Activated naive CD8-positive, alpha-beta T cell treated with anti-CD3 and anti-CD28 coated beads for 36 hours (primary cell): ENCODE data around the gene CCR6. TPM values are rescaled to one million over a fixed set of nuclear protein-coding genes. Genes with fewer than 3 reads are reported as not detected.
A peak's percentile ranks its signal among the peaks of the same experiment; 100 is the strongest.

Experiments
- DNase-seq: peaks from one replicate; pipeline ENCODE4 v3.0.0; 2021
- H3K27ac Mint-ChIP-seq: one replicate; pipeline ENCODE4 v1.8.0; 2022; ENCODE audit warnings: mild to moderate bottlenecking, moderate library complexity, mixed read lengths
- H3K27me3 Mint-ChIP-seq: one replicate; pipeline ENCODE4 v1.8.0; 2022; ENCODE audit warnings: mild to moderate bottlenecking, mixed read lengths
- H3K36me3 Mint-ChIP-seq: one replicate; pipeline ENCODE4 v1.8.0; 2021; ENCODE audit warnings: mild to moderate bottlenecking, mixed read lengths
- H3K4me1 Mint-ChIP-seq: one replicate; pipeline ENCODE4 v1.8.0; 2021; ENCODE audit warnings: mixed read lengths
- H3K4me3 Mint-ChIP-seq: one replicate; pipeline ENCODE4 v1.8.0; 2022; ENCODE audit warnings: mild to moderate bottlenecking, moderate library complexity, mixed read lengths
- H3K9me3 Mint-ChIP-seq: one replicate; pipeline ENCODE4 v1.8.0; 2022; ENCODE audit warnings: mixed read lengths
- total RNA-seq, 2 experiments: library from RNA; stranded (reverse); gene quantifications; one replicate each; pipeline ENCODE4 v1.2.3, GENCODE V29; 2021

The CCR6 gene
- total RNA-seq, 2 experiments from 2014 or later: 0.44 TPM; not detected in 1

GRCh38 chr6:167140589-167141474 lies 17.9 kb downstream of the CCR6 start:
- Mint-ChIP-seq H3K27me3 (peaks cover 17% of the 10 kb centered on the region), H3K4me1 (no peaks in the 10 kb centered on the region), H3K9me3 (no peaks in the 10 kb centered on the region), H3K4me3 (no peak overlapping the region), H3K27ac (peak overlapping the region; percentile 31), H3K36me3 (no peaks in the 10 kb centered on the region)
- DNase-seq: no peak

GRCh38 chr6:167141667-167142432 lies 19.0 kb downstream of the CCR6 start:
- no peak overlapping the region for H3K4me3 Mint-ChIP-seq
- DNase-seq: peak; percentile 62
- no peak overlapping the region for H3K27ac Mint-ChIP-seq
- no peaks in the 10 kb centered on the region for H3K4me1 Mint-ChIP-seq
- H3K36me3 Mint-ChIP-seq: no peaks in the 10 kb centered on the region
- H3K27me3 Mint-ChIP-seq: peaks cover 24% of the 10 kb centered on the region
- no peaks in the 10 kb centered on the region for H3K9me3 Mint-ChIP-seq

- H3K36me3 Mint-ChIP-seq: no peaks in the 10 kb centered on the region
- no peaks in the 10 kb centered on the region for H3K9me3 Mint-ChIP-seq
- H3K4me1 Mint-ChIP-seq: no peaks in the 10 kb centered on the region
- no peak overlapping the region for H3K27ac Mint-ChIP-seq
- peaks cover 24% of the 10 kb centered on the region for H3K27me3 Mint-ChIP-seq
- no peak overlapping the region for H3K4me3 Mint-ChIP-seq
- no peak for DNase-seq
These were observed 19.5 kb downstream of the CCR6 start for GRCh38 chr6:167142433-167142761.

DNA sequence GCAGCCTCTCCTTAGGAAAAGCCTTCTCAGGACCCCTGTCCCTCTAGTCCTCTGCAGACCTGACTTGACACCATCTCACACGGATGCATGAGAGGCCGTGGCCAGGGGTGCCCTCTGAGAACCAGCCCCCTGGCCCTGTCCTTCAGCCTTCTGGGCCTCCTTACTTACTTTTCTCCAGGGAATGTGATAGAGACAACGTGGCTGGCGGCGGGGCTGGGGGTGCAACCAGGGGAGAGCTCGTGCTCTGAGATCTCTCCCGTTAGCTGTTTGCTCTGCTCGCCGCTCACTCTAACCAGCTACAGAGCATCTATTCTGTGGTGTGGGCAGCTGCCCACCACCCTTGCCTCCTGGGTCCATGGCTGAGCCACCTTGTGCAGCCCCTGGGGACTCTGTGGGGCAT lies 20.1 kb downstream of the CCR6 start:
- no peak overlapping the region for H3K4me3 Mint-ChIP-seq
- no peaks in the 10 kb centered on the region for H3K9me3 Mint-ChIP-seq
- no peak overlapping the region for H3K27ac Mint-ChIP-seq
- peaks cover 27% of the 10 kb centered on the region for H3K27me3 Mint-ChIP-seq
- DNase-seq: no peak
- H3K36me3 Mint-ChIP-seq: no peaks in the 10 kb centered on the region
- H3K4me1 Mint-ChIP-seq: no peaks in the 10 kb centered on the region

DNA sequence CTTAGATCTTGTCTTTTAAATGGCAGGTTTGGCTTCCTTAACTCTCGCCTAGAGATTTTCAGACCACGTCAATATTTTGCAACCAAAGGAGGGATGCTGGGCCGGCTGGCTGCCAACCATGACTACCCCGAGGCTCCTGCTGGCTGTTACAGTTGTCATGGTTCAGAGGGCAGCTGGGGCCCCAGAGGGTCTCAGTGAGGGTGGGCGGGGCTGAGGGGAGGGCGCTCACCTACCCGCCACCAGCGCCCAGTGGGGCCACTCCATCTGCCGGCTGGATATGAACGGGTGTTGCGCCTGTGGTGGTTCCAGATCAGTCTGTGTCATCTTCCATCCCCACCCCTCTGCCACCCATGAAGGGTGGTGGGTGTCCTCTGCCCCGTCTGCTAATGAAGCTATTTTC lies 22.6 kb downstream of the CCR6 start:
- H3K36me3 Mint-ChIP-seq: no peaks in the 10 kb centered on the region
- no peak for DNase-seq
- peaks cover 29% of the 10 kb centered on the region for H3K27me3 Mint-ChIP-seq
- no peak overlapping the region for H3K27ac Mint-ChIP-seq
- H3K9me3 Mint-ChIP-seq: no peaks in the 10 kb centered on the region
- no peak overlapping the region for H3K4me3 Mint-ChIP-seq
- no peaks in the 10 kb centered on the region for H3K4me1 Mint-ChIP-seq

DNA sequence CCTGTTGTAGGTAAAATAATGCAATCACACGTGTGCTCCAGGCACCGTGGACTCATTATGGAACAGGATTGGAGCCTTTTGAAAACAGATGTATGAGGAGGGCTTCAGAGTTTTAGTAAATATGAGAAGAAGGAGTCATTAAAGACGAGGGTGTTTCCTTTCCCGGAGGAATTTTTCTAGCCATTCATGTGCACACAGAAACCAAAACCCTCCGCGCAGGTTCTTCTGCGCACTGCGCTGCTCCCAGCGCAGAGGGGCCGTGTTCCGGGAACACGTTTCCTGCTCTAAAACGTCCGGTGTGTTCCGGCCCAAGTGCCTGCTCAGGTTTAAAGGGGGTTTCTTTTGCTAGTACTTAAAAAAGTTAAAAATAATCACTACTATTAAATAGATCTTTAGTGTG lies 23.2 kb downstream of the CCR6 start:
- H3K4me1 Mint-ChIP-seq: peaks cover 4% of the 10 kb centered on the region
- H3K36me3 Mint-ChIP-seq: no peaks in the 10 kb centered on the region
- no peak overlapping the region for H3K27ac Mint-ChIP-seq
- H3K4me3 Mint-ChIP-seq: no peak overlapping the region
- DNase-seq: no peak
- peaks cover 29% of the 10 kb centered on the region for H3K27me3 Mint-ChIP-seq
- no peaks in the 10 kb centered on the region for H3K9me3 Mint-ChIP-seq

DNA sequence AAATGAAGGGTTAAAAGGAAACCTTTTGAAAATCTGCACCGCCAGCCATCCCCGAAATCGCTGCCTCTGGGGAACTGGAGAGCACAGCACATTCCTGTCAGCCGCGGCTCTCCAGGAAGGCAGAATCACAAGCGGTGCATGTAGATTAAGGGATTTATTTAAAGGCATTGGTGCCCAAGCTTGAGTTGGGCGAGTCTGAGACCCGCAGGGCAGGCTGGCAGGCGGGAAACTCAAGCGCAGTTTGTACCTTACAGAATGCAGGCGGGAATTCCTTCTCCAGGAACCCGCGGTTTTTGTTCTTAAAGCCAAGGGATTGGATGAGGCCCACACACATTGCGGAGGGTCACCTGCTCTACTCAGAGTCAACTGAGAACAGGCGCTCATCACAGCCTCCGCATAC lies 24.1 kb downstream of the CCR6 start:
- no peak overlapping the region for H3K27ac Mint-ChIP-seq
- no peak overlapping the region for H3K4me3 Mint-ChIP-seq
- H3K9me3 Mint-ChIP-seq: no peaks in the 10 kb centered on the region
- H3K36me3 Mint-ChIP-seq: no peaks in the 10 kb centered on the region
- DNase-seq: no peak
- peaks cover 6% of the 10 kb centered on the region for H3K4me1 Mint-ChIP-seq
- peaks cover 29% of the 10 kb centered on the region for H3K27me3 Mint-ChIP-seq

DNA sequence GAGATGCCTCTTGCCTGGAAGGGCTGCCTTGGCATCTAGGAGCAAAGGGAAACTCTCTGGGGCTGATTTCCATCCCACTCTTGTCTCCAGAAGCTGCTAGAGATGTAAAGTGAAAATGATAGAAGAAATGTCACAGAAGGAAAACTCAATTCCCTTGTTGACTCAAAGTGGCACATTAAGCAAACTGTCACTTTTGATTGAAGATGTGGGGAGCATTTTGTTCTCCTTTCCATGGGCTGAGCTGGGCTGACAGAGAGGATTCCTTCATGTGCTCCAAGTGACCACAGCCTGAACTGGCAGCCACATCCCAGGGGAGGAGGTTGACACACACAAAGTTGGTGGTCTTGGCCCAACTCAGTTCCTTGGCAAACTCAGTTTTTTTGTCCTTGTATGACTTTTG lies 25.1 kb downstream of the CCR6 start:
- Mint-ChIP-seq H3K36me3 (no peaks in the 10 kb centered on the region), H3K4me1 (peaks cover 6% of the 10 kb centered on the region), H3K9me3 (no peaks in the 10 kb centered on the region), H3K27ac (no peak overlapping the region), H3K27me3 (peaks cover 27% of the 10 kb centered on the region), H3K4me3 (no peak overlapping the region)
- no peak for DNase-seq

DNA sequence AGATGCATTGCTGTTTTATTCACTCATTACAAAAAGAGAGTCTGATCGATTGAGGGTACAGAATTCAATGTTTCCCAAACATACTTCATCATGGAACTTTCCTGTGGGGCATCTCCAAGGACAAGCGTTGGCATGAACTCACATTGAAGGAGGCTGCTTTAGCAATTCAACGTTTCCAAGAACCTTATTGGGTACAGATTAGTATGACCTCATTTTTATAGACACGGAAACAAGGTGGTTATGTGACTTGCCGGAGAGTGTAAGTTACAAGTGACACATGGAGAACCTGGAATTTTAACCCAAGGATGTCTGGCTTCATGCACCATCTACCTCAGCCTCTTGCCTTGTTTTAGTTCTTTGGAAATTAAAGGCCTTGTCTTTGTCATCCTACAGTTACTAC lies 26.1 kb downstream of the CCR6 start:
- Mint-ChIP-seq H3K36me3 (no peaks in the 10 kb centered on the region), H3K9me3 (no peaks in the 10 kb centered on the region), H3K27ac (no peak overlapping the region), H3K4me1 (peaks cover 11% of the 10 kb centered on the region), H3K27me3 (peaks cover 23% of the 10 kb centered on the region), H3K4me3 (no peak overlapping the region)
- DNase-seq: no peak

DNA sequence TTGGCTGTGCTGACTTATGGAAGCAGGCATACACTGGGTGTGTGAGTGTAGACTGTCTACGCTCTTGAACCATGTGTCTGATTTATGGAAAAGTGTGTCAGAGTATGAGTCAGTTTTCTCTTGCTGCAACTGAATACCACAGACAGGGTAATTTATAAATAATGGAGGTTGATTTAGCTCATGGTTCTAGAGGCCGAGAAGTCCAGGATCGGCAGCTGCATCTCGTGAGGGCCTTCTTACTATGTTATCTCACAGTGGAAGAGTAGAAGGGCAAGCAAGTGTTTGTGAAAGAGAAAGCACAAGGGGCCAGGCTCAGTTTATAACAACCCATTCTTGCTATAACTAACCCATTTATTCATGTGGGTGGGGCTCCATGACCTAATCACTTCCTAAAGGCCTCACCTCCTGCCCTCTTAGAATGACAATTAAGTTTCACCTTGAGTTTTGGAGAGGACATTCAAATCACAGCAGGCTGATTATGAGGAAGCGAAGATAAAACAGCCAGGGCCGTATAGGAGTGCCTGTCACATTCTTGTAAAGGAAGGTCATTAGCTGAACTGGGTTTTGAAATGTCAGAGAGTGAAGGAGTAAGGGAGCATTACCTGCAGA lies 28.1 kb downstream of the CCR6 start:
- H3K4me3 Mint-ChIP-seq: no peak overlapping the region
- no peaks in the 10 kb centered on the region for H3K9me3 Mint-ChIP-seq
- no peaks in the 10 kb centered on the region for H3K36me3 Mint-ChIP-seq
- H3K27me3 Mint-ChIP-seq: peaks cover 10% of the 10 kb centered on the region
- H3K4me1 Mint-ChIP-seq: peaks cover 11% of the 10 kb centered on the region
- no peak overlapping the region for H3K27ac Mint-ChIP-seq
- DNase-seq: no peak

DNA sequence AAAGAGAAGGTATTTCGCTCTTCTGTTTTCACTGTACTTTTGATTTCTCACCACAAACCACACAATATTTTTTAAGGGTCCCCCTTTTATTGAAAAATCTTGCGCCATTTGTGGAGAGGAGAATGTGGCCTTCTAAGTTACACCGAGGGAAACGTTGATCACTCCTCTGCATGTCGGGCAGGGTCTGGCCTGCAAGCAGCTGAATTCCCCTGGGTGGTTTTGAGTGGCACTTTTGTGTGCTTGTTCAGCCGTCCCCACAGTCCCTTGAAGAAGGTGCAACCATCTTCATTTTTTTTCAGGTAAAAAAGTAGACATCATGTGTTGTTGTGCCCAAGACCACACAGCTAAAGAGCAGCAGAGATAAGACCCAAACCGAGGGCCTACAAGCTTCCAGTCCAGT lies 28.8 kb downstream of the CCR6 start:
- Mint-ChIP-seq H3K27ac (no peak overlapping the region), H3K27me3 (peaks cover 7% of the 10 kb centered on the region)
- no peak for DNase-seq

GRCh38 chr6:167152862-167153261 lies 30.0 kb downstream of the CCR6 start:
- peaks cover 4% of the 10 kb centered on the region for H3K27me3 Mint-ChIP-seq
- H3K4me1 Mint-ChIP-seq: peaks cover 11% of the 10 kb centered on the region
- no peaks in the 10 kb centered on the region for H3K36me3 Mint-ChIP-seq
- no peak for DNase-seq
- H3K27ac Mint-ChIP-seq: no peak overlapping the region
- H3K4me3 Mint-ChIP-seq: no peak overlapping the region
- H3K9me3 Mint-ChIP-seq: no peaks in the 10 kb centered on the region

More for the DNA sequence above, 28.8 kb downstream of the CCR6 start:
- H3K4me1 Mint-ChIP-seq: peaks cover 11% of the 10 kb centered on the region
- H3K9me3 Mint-ChIP-seq: no peaks in the 10 kb centered on the region
- H3K36me3 Mint-ChIP-seq: no peaks in the 10 kb centered on the region
- H3K4me3 Mint-ChIP-seq: no peak overlapping the region

GRCh38 chr6:167153521-167153959 lies 30.6 kb downstream of the CCR6 start:
- H3K27ac Mint-ChIP-seq: no peak overlapping the region
- H3K36me3 Mint-ChIP-seq: no peaks in the 10 kb centered on the region
- peaks cover 11% of the 10 kb centered on the region for H3K4me1 Mint-ChIP-seq
- H3K9me3 Mint-ChIP-seq: no peaks in the 10 kb centered on the region
- H3K4me3 Mint-ChIP-seq: no peak overlapping the region
- no peak for DNase-seq
- H3K27me3 Mint-ChIP-seq: no peaks in the 10 kb centered on the region

GRCh38 chr6:167154291-167154690 lies 31.4 kb downstream of the CCR6 start:
- Mint-ChIP-seq H3K4me1 (peaks cover 11% of the 10 kb centered on the region), H3K27ac (no peak overlapping the region), H3K27me3 (no peaks in the 10 kb centered on the region), H3K36me3 (no peaks in the 10 kb centered on the region), H3K4me3 (no peak overlapping the region), H3K9me3 (no peaks in the 10 kb centered on the region)
- no peak for DNase-seq

DNA sequence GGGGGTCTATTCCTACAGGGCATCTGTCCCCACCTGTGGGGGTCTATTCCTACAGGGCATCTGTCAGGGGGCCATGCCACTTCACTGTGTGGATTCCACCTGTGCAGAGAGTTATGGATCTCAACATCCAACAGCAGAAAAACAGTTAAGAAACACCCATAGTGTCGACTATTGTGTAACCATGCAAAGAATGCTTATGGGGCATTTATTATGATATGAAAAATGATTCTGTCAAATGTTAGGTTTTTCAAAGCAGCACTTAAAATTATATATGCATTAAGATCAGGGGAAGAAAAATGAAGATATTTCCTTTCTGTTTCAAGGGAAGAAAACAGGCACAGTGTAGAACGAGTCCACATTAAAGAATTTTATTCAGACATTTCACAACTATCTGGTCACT lies 32.0 kb downstream of the CCR6 start:
- H3K27ac Mint-ChIP-seq: no peak overlapping the region
- no peaks in the 10 kb centered on the region for H3K9me3 Mint-ChIP-seq
- no peaks in the 10 kb centered on the region for H3K36me3 Mint-ChIP-seq
- peaks cover 11% of the 10 kb centered on the region for H3K4me1 Mint-ChIP-seq
- H3K4me3 Mint-ChIP-seq: no peak overlapping the region
- H3K27me3 Mint-ChIP-seq: no peaks in the 10 kb centered on the region
- DNase-seq: no peak
